HepG2 (cell line): ENCODE measurements around the gene PCGF6. TPM values are rescaled to one million over a fixed set of nuclear protein-coding genes. Genes with fewer than 3 reads are reported as not detected.

Experiments used
- AGO2 ChIP-seq: fragments of 200-400 bp; formaldehyde crosslinking; optimal IDR thresholded peaks from 2 replicates; pipeline ENCODE3; 2017; ENCODE audit warnings: mild to moderate bottlenecking, low read depth, low read length, moderate library complexity
- BATF2 ChIP-seq: sonication (generic); formaldehyde crosslinking; IDR thresholded peaks from 2 replicates; pipeline ENCODE4 v1.8.0; 2022; ENCODE audit warnings: mild to moderate bottlenecking, missing genetic modification reagents, moderate library complexity
- E2F5 ChIP-seq: sonication (generic); formaldehyde crosslinking; conservative IDR thresholded peaks from 2 replicates; pipeline ENCODE4 v1.4.0; 2020; ENCODE audit warnings: missing genetic modification reagents
- EED ChIP-seq: sonication (generic); formaldehyde crosslinking; IDR thresholded peaks from 2 replicates; pipeline ENCODE4 v1.5.0; 2020; ENCODE audit warnings: mild to moderate bottlenecking, missing genetic modification reagents
- MTA1 ChIP-seq: sonication (generic); formaldehyde crosslinking; IDR thresholded peaks from 2 replicates; pipeline ENCODE4 v1.4.0; 2020; ENCODE audit warnings: missing genetic modification reagents, mild to moderate bottlenecking, borderline replicate concordance
- REST ChIP-seq, 2 experiments: IDR thresholded peaks; 2 replicates each; pipeline ENCODE4 v1.6.1; 2011 to 2012; ENCODE audit warnings: low read length in 2 of 2, borderline replicate concordance in 1 of 2, low read depth in 1 of 2, mild to moderate bottlenecking in 1 of 2, moderate library complexity in 1 of 2
- RNF2 ChIP-seq: fragments of 450-650 bp; conservative IDR thresholded peaks from 2 replicates; pipeline ENCODE4 v1.6.1; 2016; ENCODE audit warnings: low read depth
- STAG1 ChIP-seq: sonication (generic); formaldehyde crosslinking; IDR thresholded peaks from 2 replicates; pipeline ENCODE4 v1.4.0; 2020; ENCODE audit warnings: missing genetic modification reagents
- ZBTB20 ChIP-seq: sonication (generic); formaldehyde crosslinking; IDR thresholded peaks from 2 replicates; pipeline ENCODE4 v1.8.1; 2023; ENCODE audit warnings: missing genetic modification reagents, low read depth, mild to moderate bottlenecking, borderline replicate concordance
- ZFX ChIP-seq: sonication (generic); formaldehyde crosslinking; IDR thresholded peaks from 2 replicates; pipeline ENCODE4 v1.4.0; 2020; ENCODE audit warnings: mild to moderate bottlenecking, low read depth, missing genetic modification reagents, moderate library complexity
- ZIK1 ChIP-seq: sonication (generic); formaldehyde crosslinking; IDR thresholded peaks from 2 replicates; pipeline ENCODE4 v1.5.0; 2020; ENCODE audit warnings: mild to moderate bottlenecking, low read depth, missing genetic modification reagents, borderline replicate concordance
- ZNF235 ChIP-seq: sonication (generic); formaldehyde crosslinking; IDR thresholded peaks from 2 replicates; pipeline ENCODE4 v1.8.1; 2023; ENCODE audit warnings: mild to moderate bottlenecking, missing genetic modification reagents, borderline replicate concordance
- ZNF276 ChIP-seq: sonication (generic); formaldehyde crosslinking; IDR thresholded peaks from 2 replicates; pipeline ENCODE4 v1.4.0; 2020; ENCODE audit warnings: mild to moderate bottlenecking, low read depth, missing genetic modification reagents
- ZNF639 ChIP-seq: conservative IDR thresholded peaks from 2 replicates; pipeline ENCODE4 v1.6.1; 2018; ENCODE audit warnings: missing genetic modification reagents
- ZNF710 ChIP-seq: sonication (generic); formaldehyde crosslinking; IDR thresholded peaks from 2 replicates; pipeline ENCODE4 v1.5.0; 2020; ENCODE audit warnings: mild to moderate bottlenecking, missing genetic modification reagents, borderline replicate concordance
- ZNF761 ChIP-seq: sonication (generic); formaldehyde crosslinking; conservative IDR thresholded peaks from 2 replicates; pipeline ENCODE4 v1.4.0; 2020; ENCODE audit warnings: mild to moderate bottlenecking, missing genetic modification reagents
- ZNF878 ChIP-seq: sonication (generic); formaldehyde crosslinking; IDR thresholded peaks from 2 replicates; pipeline ENCODE4 v1.8.1; 2023; ENCODE audit warnings: mild to moderate bottlenecking, missing genetic modification reagents, moderate library complexity
- polyA plus RNA-seq, 8 experiments: library from polyadenylated mRNA; depleted of rRNA in 3 of 8; stranded (reverse) in 7 of 8; unstranded in 1 of 8; fragments of >200 nt; fragmentation: Illumina TruSeq in 4 of 8; extraction: Trizol in 4 of 8; gene quantifications; 2 replicates each; pipeline versions ENCODE4 v1.2.1 to v1.2.3, GENCODE V29; 2011 to 2016; ENCODE audit warnings: low read depth in 4 of 8, missing spikeins in 1 of 8, mixed read lengths in 1 of 8; ENCODE audit not compliant: insufficient read depth in 1 of 8
- total RNA-seq, 5 experiments: library from RNA; depleted of rRNA; stranded (reverse); fragments of >200 nt; fragmentation: Illumina TruSeq; extraction: Trizol; gene quantifications; 2 replicates each; pipeline ENCODE4 v1.2.3, GENCODE V29; 2016; ENCODE audit warnings: low read depth in 1 of 5

PCGF6 gene
- total and polyA plus RNA-seq, 2 of the 13 experiments (the other 11 are each of a cell fraction or from before 2014, with no cell fraction given) = 5.2 to 19.4 TPM

GRCh38 chr10:103350517-103351260 lies at the start of gene PCGF6 (continued):
- TF ChIP-seq E2F5 (CRISPR knock-in tag) (peak; percentile 87), ZBTB20 (CRISPR knock-in tag) (no peak), ZNF761 (CRISPR knock-in tag) (no peak), EED (CRISPR knock-in tag) (peak; percentile 52; the same call in 1 of the 2 replicates), AGO2 (peak; percentile 53), ZNF235 (CRISPR knock-in tag) (no peak), RNF2 (peak; percentile 62; the same call in 1 of the 2 replicates), ZNF639 (CRISPR knock-in tag) (no peak), ZNF878 (CRISPR knock-in tag) (no peak), ZNF710 (CRISPR knock-in tag) (peak; percentile 55; the same call in 1 of the 2 replicates), MTA1 (no peak), ZFX (CRISPR knock-in tag) (peak; percentile 90), BATF2 (CRISPR knock-in tag) (no peak), ZNF276 (CRISPR knock-in tag) (no peak), REST (IDR thresholded peaks at IDR 0.05; ENCODE audit: borderline replicate concordance in 1 of 2, low read depth in 1 of 2, low read length in 2 of 2) (no peak), ZIK1 (CRISPR knock-in tag) (no peak), STAG1 (CRISPR knock-in tag) (no peak)
